GM12878 (cell line): ENCODE measurements around the gene AGAP1. TPM values are rescaled to one million over a fixed set of nuclear protein-coding genes. Genes with fewer than 3 reads are reported as not detected.

Experiments used
- ATAC-seq: fragments of 200-7000 bp; cut with Tn5 transposase; 3 replicates; pipeline ENCODE4 v1.9.1; 2020; ENCODE audit warnings: mild to moderate bottlenecking, moderate library complexity
- BruUV-seq: library from RNA; stranded (reverse); fragments of 400-500 nt; replicated peaks from 2 replicates; lab custom pipeline; 2021; lab: Mats Ljungman, UMichigan
- CTCF ChIA-PET: fragments of 300-600 bp; sonication (Branson Sonifier 250); formaldehyde crosslinking; extraction: SDS; loops from one replicate; lab custom pipeline; 2021; ENCODE audit warnings: inconsistent platforms; lab: Yijun Ruan, JAX
- POLR2A ChIA-PET: fragments of 350-600 bp; formaldehyde crosslinking; extraction: SDS; loops from one replicate; lab custom pipeline; 2021; ENCODE audit warnings: inconsistent platforms; lab: Charles Lee
- RAD21 ChIA-PET: fragments of 300-600 bp; sonication (Branson Sonifier 250); formaldehyde crosslinking; loops from one replicate; lab custom pipeline; 2023; ENCODE audit warnings: antibody characterized with exemption; ENCODE audit not compliant: unreplicated experiment; lab: Charles Lee
- SMC1A ChIA-PET: fragments of 300-600 bp; sonication (Branson Sonifier 250); formaldehyde crosslinking; loops from one replicate; lab custom pipeline; 2023; ENCODE audit not compliant: unreplicated experiment, uncharacterized antibody; lab: Charles Lee
- DNase-seq: peaks from one replicate; pipeline ENCODE4 v3.0.0-alpha.2; 2011; ENCODE audit warnings: low read depth, low spot score
- FAIRE-seq: peaks from 3 replicates; lab custom pipeline; 2011; peaks lifted over from hg19 to GRCh38; lab: Jason Lieb, UNC
- H2AFZ ChIP-seq: 2 replicates; pipeline ENCODE4 v1.6.0; 2011; ENCODE audit warnings: low read depth, low read length, control low read depth; ENCODE audit not compliant: control insufficient read depth
- H3K27ac ChIP-seq: 2 replicates; pipeline ENCODE4 v1.5.1; 2011; ENCODE audit warnings: control low read depth; ENCODE audit not compliant: control insufficient read depth, insufficient read depth
- H3K27me3 ChIP-seq, 2 experiments: replicated peaks in 1 of 2; 2 replicates each; pipeline versions ENCODE4 v1.6.0 to v1.6.1; 2011; ENCODE audit warnings: low read length in 1 of 2; ENCODE audit not compliant: control insufficient read depth in 2 of 2, insufficient read depth in 2 of 2
- H3K36me3 ChIP-seq, 2 experiments: 2 replicates each; pipeline ENCODE4 v1.5.1; 2011; ENCODE audit warnings: low read length in 1 of 2; ENCODE audit not compliant: control insufficient read depth in 2 of 2, insufficient read depth in 2 of 2
- H3K4me1 ChIP-seq: 2 replicates; pipeline ENCODE4 v1.6.1; 2011; ENCODE audit warnings: mild to moderate bottlenecking, low read length, moderate library complexity, mixed read lengths; ENCODE audit not compliant: control insufficient read depth, insufficient read depth
- H3K4me2 ChIP-seq: 2 replicates; pipeline ENCODE4 v1.6.0; 2011; ENCODE audit warnings: control low read depth; ENCODE audit not compliant: control insufficient read depth, insufficient read depth
- H3K4me3 ChIP-seq: fragments of 200-600 bp; sonication (generic); 2 replicates; pipeline ENCODE4 v1.5.1; 2016
- H3K79me2 ChIP-seq: 2 replicates; pipeline ENCODE4 v1.6.0; 2011; ENCODE audit warnings: low read length; ENCODE audit not compliant: control insufficient read depth, insufficient read depth
- H3K9ac ChIP-seq: 2 replicates; pipeline ENCODE4 v1.8.0; 2011; ENCODE audit warnings: low read length, control low read depth, mixed read lengths; ENCODE audit not compliant: control insufficient read depth, insufficient read depth
- H3K9me3 ChIP-seq: replicated peaks from 3 replicates; pipeline ENCODE4 v1.5.1; 2011; ENCODE audit warnings: mild to moderate bottlenecking, low read length; ENCODE audit not compliant: control insufficient read depth, insufficient read depth
- H4K20me1 ChIP-seq: 2 replicates; pipeline ENCODE4 v1.6.0; 2011; ENCODE audit not compliant: control insufficient read depth, insufficient read depth
- CBX5 ChIP-seq: sonication (generic); IDR thresholded peaks from 2 replicates; pipeline ENCODE4 v1.6.1; 2016; ENCODE audit warnings: low read depth, moderate library complexity, mild to moderate bottlenecking, inconsistent platforms
- CEBPB ChIP-seq, 2 experiments: fragments of 150-350 bp in 1 of 2; IDR thresholded peaks; 2 replicates each; pipeline ENCODE4 v1.6.1; 2012 to 2014; ENCODE audit warnings: low read depth in 2 of 2, low read length in 2 of 2, borderline replicate concordance in 1 of 2, inconsistent platforms in 1 of 2
- FOXK2 ChIP-seq: fragments of 450-650 bp; IDR thresholded peaks from 2 replicates; pipeline ENCODE4 v1.6.1; 2017; ENCODE audit warnings: mild to moderate bottlenecking, moderate library complexity
- HDGF ChIP-seq: fragments of 450-650 bp; IDR thresholded peaks from 2 replicates; pipeline ENCODE4 v1.6.1; 2016; ENCODE audit warnings: antibody characterized with exemption
- HSF1 ChIP-seq: fragments of 150-350 bp; IDR thresholded peaks from 2 replicates; pipeline ENCODE4 v1.6.1; 2014; ENCODE audit warnings: mild to moderate bottlenecking, low read depth, low read length
- JUNB ChIP-seq: IDR thresholded peaks from 2 replicates; pipeline ENCODE4 v1.6.1; 2016; ENCODE audit warnings: antibody characterized with exemption, mild to moderate bottlenecking
- KDM1A ChIP-seq: fragments of 200-600 bp; sonication (generic); IDR thresholded peaks from 2 replicates; pipeline ENCODE4 v1.6.1; 2016; ENCODE audit warnings: borderline replicate concordance
- LARP7 ChIP-seq: fragments of 450-650 bp; IDR thresholded peaks from 2 replicates; pipeline ENCODE4 v1.6.1; 2017; ENCODE audit warnings: mild to moderate bottlenecking
- MTA2 ChIP-seq: fragments of 450-650 bp; IDR thresholded peaks from 2 replicates; pipeline ENCODE4 v1.6.1; 2016; ENCODE audit warnings: low read depth, mild to moderate bottlenecking, moderate library complexity
- NFIC ChIP-seq: IDR thresholded peaks from 2 replicates; pipeline ENCODE4 v1.6.1; 2012; ENCODE audit warnings: low read depth, mild to moderate bottlenecking, inconsistent platforms, low read length, moderate library complexity
- PAX5 ChIP-seq: IDR thresholded peaks from 2 replicates; pipeline ENCODE4 v1.6.1; 2011; ENCODE audit warnings: low read depth, low read length, borderline replicate concordance
- RELA ChIP-seq: fragments of 450-650 bp; IDR thresholded peaks from 2 replicates; pipeline ENCODE4 v1.8.0; 2014; ENCODE audit warnings: borderline replicate concordance; ENCODE audit not compliant: partially characterized antibody
- RELB ChIP-seq: fragments of 450-650 bp; IDR thresholded peaks from 2 replicates; pipeline ENCODE4 v1.6.1; 2017; ENCODE audit warnings: low read depth, mild to moderate bottlenecking, moderate library complexity
- REST ChIP-seq: IDR thresholded peaks from 2 replicates; pipeline ENCODE4 v1.6.1; 2012; ENCODE audit warnings: mild to moderate bottlenecking, low read depth, low read length
- YBX1 ChIP-seq: fragments of 450-650 bp; IDR thresholded peaks from 2 replicates; pipeline ENCODE4 v1.6.1; 2016; ENCODE audit warnings: antibody characterized with exemption
- WGBS: methylation state at CpG from one replicate; pipeline ENCODE4 v1.1.6; 2016; ENCODE audit warnings: low lambda C conversion rate; ENCODE audit not compliant: insufficient replicate concordance, insufficient coverage; ENCODE audit errors: missing lambda C conversion rate; 5-methylcytosine and 5-hydroxymethylcytosine counted together
- in situ Hi-C: fragments of 300-500 bp; cut with MboI; formaldehyde crosslinking; loops from 9 replicates; pipeline ENCODE4 v1.14.3; 2018; ENCODE audit warnings: mixed read lengths
- intact Hi-C: fragments of 100-400 bp; cut with micrococcal nuclease; formaldehyde crosslinking; loops from one replicate; pipeline ENCODE4 v1.14.2; 2022; ENCODE audit not compliant: unreplicated experiment
- polyA plus RNA-seq, 11 experiments: library from polyadenylated mRNA; depleted of rRNA in 4 of 11; unstranded in 6 of 11; stranded (reverse) in 5 of 11; fragments of >200 nt; fragmentation: Nextera tagmentation in 4 of 11; fragmentation: Illumina TruSeq in 1 of 11; extraction: Ambion mirVana in 4 of 11; extraction: Trizol in 1 of 11; gene quantifications; 1 replicate in 1 of 11; 2 replicates in 10 of 11; pipeline versions ENCODE4 v1.2.1 to v1.2.3, GENCODE V29; 2011 to 2016; ENCODE audit warnings: inconsistent platforms in 2 of 11, missing spikeins in 2 of 11, low read depth in 1 of 11
- total RNA-seq, 4 experiments: library from RNA; depleted of rRNA in 3 of 4; stranded (reverse); fragments of >200 nt in 3 of 4; fragmentation: Illumina TruSeq in 1 of 4; extraction: Trizol in 1 of 4; gene quantifications; 2 replicates each; pipeline versions ENCODE4 v1.2.1 to v1.2.3, GENCODE V29; 2013 to 2021

The AGAP1 gene
- total and polyA plus RNA-seq, 10 of the 15 experiments (the other 5 are each of a cell fraction or from before 2014, with no cell fraction given): 0.05 to 0.15 (median 0.06) TPM; not detected in 7

GRCh38 chr2:235678712-235679111, 184.9 kb downstream of the AGAP1 start:
- BruUV-seq: no TSS peak
- TF ChIP-seq HDGF: no peak
- no peak for TF ChIP-seq LARP7
- TF ChIP-seq REST: no peak
- no peak for TF ChIP-seq PAX5
- TF ChIP-seq FOXK2: no peak
- no peak for TF ChIP-seq MTA2
- TF ChIP-seq CBX5: no peak
- no peak for TF ChIP-seq KDM1A
- TF ChIP-seq NFIC: no peak
- no peak for TF ChIP-seq RELB
- TF ChIP-seq CEBPB (IDR thresholded peaks at IDR 0.05; ENCODE audit: borderline replicate concordance in 1 of 2, low read depth in 2 of 2, low read length in 2 of 2): no peak
- no peak for TF ChIP-seq HSF1
- no peak for TF ChIP-seq JUNB
- no peak for TF ChIP-seq YBX1
- no peak for TF ChIP-seq RELA
- Histone ChIP-seq H2AFZ (no peak overlapping the region), H4K20me1 (no peaks in the 10 kb centered on the region), H3K27ac (no peak overlapping the region), H3K9ac (no peak overlapping the region), H3K79me2 (no peaks in the 10 kb centered on the region), H3K4me1 (no peaks in the 10 kb centered on the region), H3K9me3 (no peaks in the 10 kb centered on the region), H3K36me3 (no peaks in the 10 kb centered on the region), H3K27me3 (no peaks in the 10 kb centered on the region), H3K4me3 (no peak overlapping the region), H3K4me2 (no peak overlapping the region)
- ATAC-seq (no peak), DNase-seq (no peak), FAIRE-seq (no peak)
- RAD21 ChIA-PET: no interaction called here
- intact Hi-C loops (no loop called here), in situ Hi-C loops (no loop called here)
- POLR2A ChIA-PET: no interaction called here
- SMC1A ChIA-PET: interaction anchor here (0.7 kb wide), 1 partner anchor 557 kb away, joined by 3 read pairs; no protein-coding TSS in a partner anchor
- CTCF ChIA-PET: no interaction called here
- 29% methylated on average over 10 of the region's 10 CpGs for WGBS
